ENCODE results near the gene EIF3K.
"Not testable (repeated sequence)": the region's sequence is repeated elsewhere in the genome, so short reads cannot be mapped to it uniquely, and the experiment has no call there.

The EIF3K gene

GRCh38 chr19:38619361-38620174 is 580 bp downstream of the EIF3K start:
- no peak for DNase-seq

DNA sequence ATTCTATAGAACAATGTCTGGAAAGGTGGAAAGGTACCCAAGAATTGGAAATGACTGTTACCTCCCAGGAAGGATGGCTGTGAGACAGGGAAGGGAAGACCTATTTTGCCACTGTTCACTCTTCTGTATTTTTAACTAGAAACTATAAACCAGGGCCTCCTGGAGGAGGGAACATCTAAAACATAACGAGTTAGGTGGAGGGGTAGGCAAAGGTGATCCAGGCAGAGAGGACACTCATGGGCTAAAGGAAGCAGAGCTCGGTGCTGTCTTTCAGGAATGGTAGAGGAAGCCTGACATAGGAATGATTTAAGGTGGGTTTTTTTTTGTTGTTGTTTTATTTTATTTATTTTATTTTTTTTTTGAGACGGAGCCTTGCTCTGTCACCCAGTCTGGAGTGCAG is 5.8 kb downstream of the EIF3K start:
- no peak for DNase-seq

- DNase-seq: no peak
These were observed 7.4 kb downstream of the EIF3K start for GRCh38 chr19:38626401-38626800.

GRCh38 chr19:38629568-38629967 is 10.6 kb downstream of the EIF3K start:
- no peak for DNase-seq

DNA sequence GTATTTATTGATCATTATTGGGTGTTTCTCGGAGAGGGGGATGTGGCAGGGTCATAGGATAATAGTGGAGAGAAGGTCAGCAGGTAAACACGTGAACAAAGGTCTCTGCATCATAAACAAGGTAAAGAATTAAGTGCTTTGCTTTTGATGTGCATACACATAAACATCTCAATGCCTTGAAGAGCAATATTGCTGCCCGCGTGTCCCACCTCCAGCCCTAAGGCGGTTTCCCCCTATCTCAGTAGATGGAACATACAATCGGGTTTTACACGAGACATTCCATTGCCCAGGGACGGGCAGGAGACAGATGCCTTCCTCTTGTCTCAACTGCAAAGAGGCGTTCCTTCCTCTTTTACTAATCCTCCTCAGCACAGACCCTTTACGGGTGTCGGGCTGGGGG is 12.3 kb downstream of the EIF3K start:
- not testable (repeated sequence) for DNase-seq

GRCh38 chr19:38631811-38632475 is 13.0 kb downstream of the EIF3K start:
- not testable (repeated sequence) for DNase-seq

DNA sequence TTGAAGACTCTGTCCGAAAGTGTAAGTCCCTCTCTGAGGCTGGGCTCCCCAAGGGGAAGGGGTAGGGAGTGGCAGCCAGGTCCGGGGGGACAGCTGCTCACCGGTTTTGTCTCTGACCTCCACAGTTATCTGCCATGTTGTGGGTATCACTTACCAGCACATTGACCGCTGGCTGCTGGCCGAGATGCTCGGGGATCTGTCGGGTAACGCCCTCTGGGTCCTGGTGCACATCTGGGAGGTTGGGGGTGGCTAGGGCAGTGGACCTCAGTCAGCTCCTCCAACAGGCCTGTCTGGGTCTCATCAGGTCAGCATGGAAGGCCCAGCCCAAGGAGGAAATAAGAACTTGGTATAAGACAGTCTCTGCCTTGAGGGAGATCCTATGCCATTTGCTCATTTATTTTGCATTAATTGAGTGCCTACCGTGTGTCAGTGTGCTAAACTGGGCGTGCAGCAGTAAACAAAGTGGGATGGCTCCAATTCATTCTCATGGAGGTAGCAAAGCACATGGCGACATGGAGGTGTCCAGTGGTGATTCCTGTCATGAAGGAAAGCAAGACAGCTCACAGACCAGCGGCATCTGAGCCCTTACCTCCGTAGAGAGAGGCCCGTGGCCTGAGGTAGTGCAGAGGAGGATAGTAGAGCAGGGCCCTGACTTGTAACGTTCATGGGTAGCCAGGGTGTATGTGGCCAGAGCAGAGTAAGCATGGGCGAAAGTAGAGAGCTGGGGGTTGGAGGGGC is 13.7 kb downstream of the EIF3K start:
- no peak for DNase-seq

- peak; percentile 13 for DNase-seq
These were observed 15.9 kb downstream of the EIF3K start for GRCh38 chr19:38634757-38635482.

GRCh38 chr19:38635483-38636399 is 16.8 kb downstream of the EIF3K start:
- no peak for DNase-seq

- DNase-seq: no peak
These were observed 19.5 kb downstream of the EIF3K start for GRCh38 chr19:38638461-38638860.

DNA sequence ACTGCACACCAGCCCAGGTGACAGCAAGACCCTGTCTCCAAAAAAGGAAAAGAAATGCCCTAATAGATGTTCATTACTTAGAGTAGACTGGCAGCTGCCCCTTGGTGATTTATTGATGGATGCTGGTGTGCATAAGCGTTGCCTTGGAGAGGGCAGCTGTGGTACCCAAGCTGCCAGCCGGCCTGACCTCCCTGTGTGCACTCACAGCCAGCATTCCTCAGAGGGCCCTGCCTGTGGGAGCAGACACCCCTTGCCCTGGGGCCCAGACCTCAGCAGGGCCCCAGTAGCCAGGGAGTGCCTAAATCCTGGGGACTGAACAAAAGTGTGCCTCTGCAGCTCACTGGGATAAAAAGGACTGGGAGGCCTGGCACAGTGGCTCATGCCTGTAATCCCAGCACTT is 20.7 kb downstream of the EIF3K start:
- no peak for DNase-seq

GRCh38 chr19:38640368-38640767 is 21.4 kb downstream of the EIF3K start:
- DNase-seq: no peak

DNA sequence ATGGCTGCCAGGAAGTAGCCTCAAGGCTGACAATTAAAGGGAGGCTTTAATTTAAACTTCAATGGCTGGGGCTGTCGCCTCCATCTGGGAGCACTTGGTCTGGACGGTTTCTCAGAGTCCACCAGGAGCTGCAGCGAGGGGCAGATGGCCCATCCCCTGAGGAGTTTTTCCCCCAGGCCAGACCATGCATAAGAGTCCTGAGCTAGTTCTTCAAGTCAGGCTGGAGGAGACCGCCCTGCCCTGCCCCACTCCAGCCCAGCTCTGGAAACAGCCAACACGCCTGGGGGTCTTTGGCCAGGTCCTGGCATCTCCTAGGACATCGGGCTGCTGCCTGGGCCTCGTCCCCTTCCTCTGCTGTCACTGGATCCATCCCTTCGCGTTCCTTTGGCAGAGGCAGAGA is 23.2 kb downstream of the EIF3K start:
- no peak for DNase-seq

- DNase-seq: no peak
These were observed 25.7 kb downstream of the EIF3K start for GRCh38 chr19:38644719-38645118.

DNA sequence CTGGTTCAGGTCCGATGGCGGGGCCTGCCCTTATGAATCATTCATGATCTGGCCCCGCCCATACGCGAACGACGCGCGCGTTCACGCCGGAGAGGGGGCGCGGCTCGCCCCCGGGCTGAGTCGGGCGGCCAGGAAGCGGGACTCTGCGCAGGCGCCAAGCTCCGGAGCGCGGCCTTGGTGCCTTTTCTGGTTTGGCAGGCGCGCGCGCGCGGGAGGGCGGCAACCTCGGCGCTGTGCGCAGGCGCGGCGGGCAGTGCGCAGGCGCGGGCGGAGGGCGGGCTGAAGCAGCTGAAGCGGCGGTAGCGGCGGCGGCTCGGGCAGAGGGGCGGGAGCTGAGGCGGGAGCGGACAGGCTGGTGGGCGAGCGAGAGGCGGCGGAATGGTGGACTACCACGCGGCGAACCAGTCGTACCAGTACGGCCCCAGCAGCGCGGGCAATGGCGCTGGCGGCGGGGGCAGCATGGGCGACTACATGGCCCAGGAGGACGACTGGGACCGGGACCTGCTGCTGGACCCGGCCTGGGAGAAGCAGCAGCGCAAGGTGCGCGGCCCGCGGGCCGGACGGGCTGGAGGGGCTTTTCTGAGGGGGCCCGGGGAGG is 28.5 kb downstream of the EIF3K start, which contains the start of gene ACTN4:
TSS of gene ACTN4 (plus strand) at position 282 of the 598 bp plus-strand sequence. CDS start at position 379, 97 bp downstream.
- peak; percentile 90 for DNase-seq

DNA sequence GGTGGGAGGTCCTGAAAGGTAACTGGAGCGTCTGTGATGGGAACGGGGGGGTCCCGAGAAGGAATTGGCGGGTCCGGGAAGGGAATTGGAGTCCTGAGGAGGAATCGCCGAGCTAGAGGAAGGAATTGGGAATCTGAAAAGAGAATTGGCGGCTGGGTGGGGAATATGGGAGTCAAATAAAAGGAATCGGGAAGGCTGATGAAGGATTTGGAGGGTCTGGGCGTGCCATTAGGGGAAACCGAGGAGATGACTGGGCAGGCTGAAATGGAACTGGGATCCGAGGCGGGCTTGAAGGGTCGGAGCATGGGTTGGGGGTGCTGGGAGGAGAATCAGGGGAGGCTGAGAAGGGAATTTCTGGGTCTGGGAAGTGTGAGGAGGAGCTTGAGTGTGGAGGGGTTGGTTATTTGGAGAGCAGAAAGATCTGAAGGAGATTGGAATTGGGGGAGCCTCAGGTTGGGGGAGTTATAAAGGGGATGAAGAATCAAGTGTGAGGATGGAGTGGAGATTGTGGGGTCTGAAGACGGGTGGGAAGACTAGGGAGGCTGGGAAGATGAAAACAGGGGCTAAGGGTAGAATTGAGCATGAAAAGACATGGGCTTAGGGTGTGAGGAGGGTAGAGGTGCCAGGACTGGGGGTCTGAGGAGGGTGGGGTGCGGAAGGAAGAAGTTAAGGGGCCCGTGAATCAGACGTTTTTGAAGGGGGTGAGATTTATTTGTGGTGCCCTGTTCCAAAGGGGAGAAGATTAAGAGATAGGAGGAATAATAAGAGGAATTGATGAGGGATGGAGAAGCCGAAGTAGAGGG is 29.2 kb downstream of the EIF3K start:
- DNase-seq: no peak

DNA sequence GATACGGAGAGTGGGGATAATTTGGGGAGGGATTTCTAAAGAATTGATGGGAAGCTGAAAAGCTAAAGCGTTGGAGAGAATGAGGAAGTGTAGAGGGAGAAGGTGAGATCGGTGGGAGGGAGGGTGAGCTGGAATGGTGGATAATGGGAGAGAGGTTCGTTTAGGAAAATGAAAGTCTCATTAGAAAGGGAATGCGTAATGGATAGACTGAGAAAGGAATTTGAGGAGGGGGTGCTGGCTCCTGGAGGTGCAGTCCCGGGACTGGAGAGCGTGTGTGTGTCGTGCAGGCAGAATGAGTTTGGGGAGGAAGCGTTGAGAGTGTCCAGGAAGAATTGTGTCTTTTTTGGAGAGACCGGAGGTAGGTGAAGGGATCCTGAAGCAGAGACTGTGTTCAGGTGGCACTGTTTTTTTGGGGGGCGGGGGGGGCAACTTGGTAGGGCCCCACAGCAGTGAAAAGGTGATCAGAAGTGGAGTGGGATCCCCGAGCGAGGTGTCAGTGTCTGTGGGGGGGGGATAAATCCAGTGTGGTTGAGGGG is 29.8 kb downstream of the EIF3K start:
- no peak for DNase-seq

- no peak for DNase-seq
These were observed 30.6 kb downstream of the EIF3K start for GRCh38 chr19:38649305-38650171.

GRCh38 chr19:38650172-38650775 is 31.3 kb downstream of the EIF3K start:
- DNase-seq: no peak
